KBM-7 (cell line): Measurements from ENCODE around the gene PDILT.

ENCODE experiments used
- DNase-seq: peaks from one replicate; pipeline ENCODE4 v3.0.0-alpha.2; 2015
- in situ Hi-C: fragments of 300-500 bp; cut with MboI; formaldehyde crosslinking; loops from 2 replicates; pipeline ENCODE4 v1.14.3; 2020; ENCODE audit warnings: low sequenced_read_pairs, low pct_unique_long_range_greater_than_20kb, mixed read lengths

The PDILT gene

GRCh38 chr16:20410121-20410723 lies 5.7 kb upstream of the PDILT start:
- in situ Hi-C loops = no loop called here
- DNase-seq = no peak

GRCh38 chr16:20409398-20410120 lies 5.0 kb upstream of the PDILT start, which contains the start of gene ACSM5:
TSS of gene ACSM5 (plus strand) at chr16:20409534. CDS start at chr16:20411485, 1,951 bp downstream.
- DNase-seq = no peak
- in situ Hi-C loops = no loop called here

- in situ Hi-C loops = no loop called here
- DNase-seq = no peak
Measured at GRCh38 chr16:20402651-20403050, 1.9 kb downstream of the PDILT start.

DNA sequence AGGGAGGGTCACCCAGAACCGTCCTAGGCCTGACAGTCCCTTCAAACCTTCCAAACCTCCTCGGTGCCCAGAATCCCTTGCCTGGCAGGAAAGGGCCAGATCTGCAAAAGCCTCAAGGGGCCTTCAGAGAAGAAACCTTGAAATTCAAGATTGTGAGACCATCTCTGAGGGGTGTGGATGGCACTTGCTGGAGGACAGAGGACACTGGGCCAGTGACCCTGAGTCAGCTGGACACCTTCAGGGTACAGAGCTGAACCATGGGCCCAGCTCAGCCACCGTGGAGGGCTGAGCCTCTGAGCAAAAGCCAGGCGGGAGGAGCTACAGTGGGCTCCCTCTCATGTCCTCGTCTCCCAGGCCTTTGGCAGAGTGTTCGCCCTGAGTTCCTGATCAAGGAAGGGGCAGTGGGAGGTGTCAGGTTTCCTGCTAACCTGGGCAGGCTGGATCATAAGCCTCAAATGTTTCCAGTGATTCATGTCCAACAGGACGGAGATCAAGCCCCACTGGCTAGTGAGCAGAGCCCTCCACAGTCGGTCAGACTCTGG lies 3.0 kb downstream of the PDILT start:
- in situ Hi-C loops = no loop called here
- no peak for DNase-seq

GRCh38 chr16:20401066-20401465 lies 3.5 kb downstream of the PDILT start:
- no peak for DNase-seq
- in situ Hi-C loops = no loop called here

GRCh38 chr16:20399185-20399584 lies 5.4 kb downstream of the PDILT start:
- in situ Hi-C loops = loop anchor here (25.0 kb wide), 1 partner anchor 487 kb away; no protein-coding TSS in a partner anchor
- no peak for DNase-seq

DNA sequence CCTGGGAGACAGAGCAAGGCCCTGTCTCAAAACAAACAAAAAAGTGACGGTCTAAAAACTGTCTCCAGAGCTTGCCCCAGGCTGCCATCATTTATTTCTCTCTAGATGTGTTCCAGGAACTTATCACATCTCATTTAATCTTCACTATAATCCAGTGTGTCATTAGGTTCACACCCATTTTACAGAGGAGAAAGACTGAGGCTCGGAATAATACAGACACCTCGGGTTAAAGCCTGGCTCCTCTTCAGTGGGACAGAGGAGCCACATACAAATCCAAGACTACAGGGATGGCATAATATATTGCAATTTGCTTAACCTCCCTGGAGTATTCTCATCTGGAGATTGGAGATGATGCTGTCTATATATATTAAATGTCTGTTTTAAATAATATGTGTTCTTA lies 5.9 kb downstream of the PDILT start:
- no peak for DNase-seq
- in situ Hi-C loops = loop anchor here (25.0 kb wide), 1 partner anchor 486 kb away; no protein-coding TSS in a partner anchor

- in situ Hi-C loops = loop anchor here (25.0 kb wide), 1 partner anchor 485 kb away; no protein-coding TSS in a partner anchor
- no peak for DNase-seq
Measured at GRCh38 chr16:20397468-20398074, 7.0 kb downstream of the PDILT start.

DNA sequence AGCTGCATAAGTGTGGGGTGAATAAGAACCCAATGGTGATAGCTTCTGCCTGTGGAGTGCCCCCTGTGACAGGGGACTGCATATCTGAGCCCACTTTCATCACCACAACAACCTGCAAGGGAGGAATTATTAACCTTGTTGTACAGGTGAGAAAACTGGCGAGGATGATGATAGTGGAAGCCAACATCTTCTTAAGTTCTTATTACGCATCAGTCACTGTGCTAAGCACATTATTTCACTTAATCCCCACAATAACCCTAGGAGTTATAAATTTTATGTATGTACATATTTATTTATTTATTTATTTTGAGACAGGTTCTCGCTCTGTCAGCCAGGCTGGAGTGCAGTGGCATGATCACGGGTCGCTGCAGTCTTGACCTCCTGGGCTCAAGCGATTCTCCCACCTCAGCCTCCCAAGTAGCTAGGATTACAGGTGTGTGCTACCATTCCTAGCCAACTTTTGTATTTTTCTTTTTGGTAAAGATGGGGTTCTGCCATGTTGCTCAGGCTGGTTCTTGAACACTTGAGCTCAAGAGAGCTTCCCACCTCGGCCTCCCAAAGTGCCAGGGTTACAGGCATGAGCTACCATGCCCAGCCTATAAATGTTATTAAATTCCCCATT lies 7.6 kb downstream of the PDILT start:
- no peak for DNase-seq
- in situ Hi-C loops = loop anchor here (25.0 kb wide), 1 partner anchor 485 kb away; no protein-coding TSS in a partner anchor

- DNase-seq = no peak
- in situ Hi-C loops = loop anchor here (25.0 kb wide), 1 partner anchor 484 kb away; no protein-coding TSS in a partner anchor
Measured at GRCh38 chr16:20395946-20396345, 8.6 kb downstream of the PDILT start.

DNA sequence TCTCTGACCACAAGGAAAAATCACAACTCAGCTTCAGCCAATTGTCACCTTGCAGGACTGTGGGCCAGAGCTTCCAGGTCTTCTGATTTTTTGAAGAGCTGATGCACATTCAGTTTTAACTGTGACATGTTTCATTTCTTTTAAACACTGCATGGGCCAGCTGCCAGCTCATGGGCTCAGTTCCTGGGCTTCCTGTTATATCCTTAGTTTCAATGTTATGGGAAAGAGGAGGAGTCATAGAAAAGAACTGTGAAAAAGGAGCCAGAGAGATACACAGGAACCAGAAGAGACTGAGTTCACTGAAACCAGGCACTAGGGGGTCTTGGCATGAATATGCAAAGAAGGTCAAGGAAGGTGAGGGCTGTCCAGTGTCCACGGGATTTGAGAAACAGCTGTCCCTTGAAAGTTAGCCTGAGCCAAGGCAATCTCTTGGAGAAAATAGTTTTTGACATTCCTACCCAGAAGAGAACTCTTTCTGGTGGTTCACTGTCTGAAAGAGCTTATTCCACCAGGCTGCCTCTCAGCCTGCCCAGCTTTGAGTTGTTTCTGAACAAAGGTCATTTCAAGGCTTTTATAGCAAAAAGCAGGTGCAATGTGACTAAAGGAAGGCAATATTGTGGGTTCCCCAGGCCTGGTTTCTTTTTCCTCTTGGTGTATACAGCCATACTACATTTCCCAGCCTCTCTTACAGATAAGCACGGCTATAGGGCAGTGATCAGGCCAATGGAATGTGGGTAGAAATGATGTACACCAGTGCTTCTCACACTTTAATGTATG lies 10.5 kb downstream of the PDILT start:
- no peak for DNase-seq
- in situ Hi-C loops = loop anchor here (25.0 kb wide), 1 partner anchor 482 kb away; no protein-coding TSS in a partner anchor

GRCh38 chr16:20391045-20391444 lies 13.5 kb downstream of the PDILT start:
- in situ Hi-C loops = loop anchor here (25.0 kb wide), 1 partner anchor 479 kb away; no protein-coding TSS in a partner anchor
- DNase-seq = no peak

DNA sequence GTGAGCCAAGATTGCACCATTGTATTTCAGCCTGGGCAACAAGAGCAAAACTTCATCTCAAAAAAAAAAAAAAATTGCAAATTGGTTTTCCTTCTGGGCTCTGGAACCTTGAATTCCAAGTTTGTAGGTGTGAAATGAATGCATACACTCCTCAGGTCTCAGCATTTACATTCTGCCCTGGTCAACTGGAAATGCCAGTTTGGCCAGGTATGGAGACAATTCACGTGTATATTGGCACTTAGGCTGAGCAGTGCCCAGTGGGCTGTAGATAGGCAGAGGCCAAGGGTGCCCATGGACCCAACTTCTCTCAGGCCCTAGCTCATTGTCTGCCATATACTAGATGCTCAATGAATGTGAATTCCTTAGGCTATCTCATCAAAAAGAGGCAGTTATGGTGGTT lies 15.7 kb downstream of the PDILT start:
- no peak for DNase-seq
- in situ Hi-C loops = loop anchor here (25.0 kb wide), 1 partner anchor 477 kb away; no protein-coding TSS in a partner anchor

GRCh38 chr16:20387978-20388377 lies 16.6 kb downstream of the PDILT start:
- in situ Hi-C loops = loop anchor here (25.0 kb wide), 1 partner anchor 476 kb away; no protein-coding TSS in a partner anchor

GRCh38 chr16:20385844-20386832 lies 18.4 kb downstream of the PDILT start:
- peak; percentile 56 for DNase-seq
- in situ Hi-C loops = loop anchor here (25.0 kb wide), 1 partner anchor 474 kb away; no protein-coding TSS in a partner anchor

More at GRCh38 chr16:20387978-20388377, 16.6 kb downstream of the PDILT start:
- DNase-seq = no peak

- peak; percentile 84 for DNase-seq
- in situ Hi-C loops = loop anchor here (25.0 kb wide), 1 partner anchor 471 kb away; no protein-coding TSS in a partner anchor
Measured at GRCh38 chr16:20383106-20384029, 21.2 kb downstream of the PDILT start.
